Hindlimb muscle (tissue), 1 donor: ENCODE measurements around the gene FARS2. TPM values are rescaled to one million over a fixed set of nuclear protein-coding genes. Genes with fewer than 3 reads are reported as not detected.

Experiments
- DNase-seq: peaks from one replicate; pipeline ENCODE4 v3.0.0-alpha.2; 2013
- polyA plus RNA-seq: library from polyadenylated mRNA; unstranded; fragments of 120-200 nt; gene quantifications from one replicate; pipeline ENCODE4 v1.2.1, GENCODE V29; 2013; ENCODE audit not compliant: insufficient read length

The FARS2 gene
- polyA plus RNA-seq, 1 donor: 12.0 TPM

- no peak for DNase-seq
Observed at GRCh38 chr6:5738211-5738610, 476.9 kb downstream of the FARS2 start.

GRCh38 chr6:5744497-5744896, 483.2 kb downstream of the FARS2 start:
- no peak for DNase-seq

GRCh38 chr6:5745081-5745480, 483.8 kb downstream of the FARS2 start:
- no peak for DNase-seq

GRCh38 chr6:5746053-5746758, 484.9 kb downstream of the FARS2 start:
- no peak for DNase-seq

GRCh38 chr6:5746759-5747130, 485.4 kb downstream of the FARS2 start:
- no peak for DNase-seq

- no peak for DNase-seq
Observed at GRCh38 chr6:5747379-5747778, 486.1 kb downstream of the FARS2 start.

- no peak for DNase-seq
Observed at GRCh38 chr6:5749016-5749650, 487.8 kb downstream of the FARS2 start.

GRCh38 chr6:5749651-5750215, 488.4 kb downstream of the FARS2 start:
- DNase-seq: no peak

- DNase-seq: no peak
Observed at GRCh38 chr6:5751525-5752390, 490.4 kb downstream of the FARS2 start.

- no peak for DNase-seq
Observed at GRCh38 chr6:5752391-5752680, 491.0 kb downstream of the FARS2 start.

- peak; percentile 52 for DNase-seq
Observed at GRCh38 chr6:5753209-5753608, 491.9 kb downstream of the FARS2 start.

- DNase-seq: no peak
Observed at GRCh38 chr6:5754904-5755303, 493.6 kb downstream of the FARS2 start.

- no peak for DNase-seq
Observed at GRCh38 chr6:5759571-5759970, 498.3 kb downstream of the FARS2 start.

GRCh38 chr6:5761370-5761769, 500.1 kb downstream of the FARS2 start:
- DNase-seq: no peak

GRCh38 chr6:5762561-5762968, 501.3 kb downstream of the FARS2 start:
- no peak for DNase-seq

- no peak for DNase-seq
Observed at GRCh38 chr6:5763407-5763806, 502.1 kb downstream of the FARS2 start.

- no peak for DNase-seq
Observed at GRCh38 chr6:5763871-5764270, 502.6 kb downstream of the FARS2 start.

GRCh38 chr6:5764401-5764955, 503.2 kb downstream of the FARS2 start:
- DNase-seq: peak; percentile 68

GRCh38 chr6:5765141-5765760, 503.9 kb downstream of the FARS2 start:
- DNase-seq: no peak

GRCh38 chr6:5766260-5766659, 504.9 kb downstream of the FARS2 start:
- DNase-seq: no peak

GRCh38 chr6:5767471-5767870, 506.2 kb downstream of the FARS2 start:
- no peak for DNase-seq

- no peak for DNase-seq
Observed at GRCh38 chr6:5771211-5771610, 509.9 kb downstream of the FARS2 start.
